ENCODE measurements around the gene IGF2R.
"Not testable (repeated sequence)": the region's sequence is repeated elsewhere in the genome, so short reads cannot be mapped to it uniquely, and the experiment has no call there.

IGF2R gene

DNA sequence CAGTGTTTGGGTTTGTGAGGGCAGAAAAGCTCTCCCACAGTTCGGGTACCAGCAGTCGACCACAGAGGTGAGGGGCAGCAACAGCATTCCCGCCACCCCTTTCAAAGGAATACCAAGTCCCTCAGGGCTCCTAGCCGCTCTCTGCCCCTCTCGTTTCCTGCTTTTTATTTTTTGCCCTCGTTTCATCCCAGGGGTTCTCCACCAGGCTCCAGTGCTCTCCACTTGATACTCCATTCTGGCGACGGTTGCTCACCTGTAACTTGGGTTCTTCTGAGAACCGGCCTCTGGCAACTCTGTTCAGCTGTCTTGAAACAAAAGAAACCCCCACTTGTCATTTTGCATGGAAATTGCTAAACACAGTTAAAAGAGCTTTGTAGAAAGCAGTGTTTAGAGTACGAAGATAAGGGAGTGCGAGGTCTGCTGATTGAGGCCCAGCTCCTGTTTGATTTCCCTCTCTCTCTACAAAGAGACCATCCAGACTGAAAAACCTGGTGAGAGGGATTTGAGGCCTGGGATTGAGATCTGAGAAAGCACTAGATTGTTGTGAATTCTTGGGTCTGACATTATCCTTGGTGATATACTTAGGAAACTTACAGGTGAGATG is 28.7 kb downstream of the IGF2R start:
- no peak for DNase-seq

DNA sequence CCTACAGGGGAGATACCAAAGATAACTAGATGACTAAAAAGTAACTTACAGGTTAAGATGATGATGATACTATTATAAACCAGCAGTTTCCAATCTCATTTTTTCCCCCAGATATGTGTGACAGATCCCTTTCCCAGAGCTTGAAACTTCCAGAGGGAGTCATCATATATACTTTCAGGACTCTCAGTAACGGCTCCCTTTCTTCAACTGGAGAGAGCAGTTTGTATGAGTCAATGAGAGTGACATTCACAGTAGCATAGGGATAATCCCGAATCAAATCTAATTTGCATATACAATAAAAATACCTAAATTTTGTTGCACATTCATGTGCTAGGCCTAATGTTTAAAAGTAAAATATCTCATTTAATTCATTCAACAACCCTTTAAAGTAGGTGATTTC is 29.7 kb downstream of the IGF2R start:
- DNase-seq, result no peak

DNA sequence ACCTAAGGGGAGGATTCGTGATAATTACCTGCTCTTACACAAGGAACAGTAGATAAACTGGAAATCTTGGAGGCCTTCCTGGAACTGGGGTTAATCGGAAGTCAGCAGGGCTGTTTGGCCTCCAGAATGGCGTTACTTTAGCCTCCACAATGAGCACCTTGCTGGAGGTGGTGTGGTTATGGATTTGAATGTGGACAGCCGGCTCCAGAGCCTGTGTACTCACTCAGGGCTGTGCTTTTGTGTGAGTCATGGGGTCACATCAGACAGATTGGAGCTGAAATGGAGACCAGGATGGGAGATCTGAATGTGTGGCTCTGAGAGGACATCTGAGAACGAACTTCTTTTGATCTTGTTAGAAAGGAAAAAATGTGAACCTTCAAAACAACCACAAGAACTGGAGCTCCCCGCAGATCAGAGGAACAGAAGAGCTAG is 30.4 kb downstream of the IGF2R start:
- no peak for DNase-seq

DNA sequence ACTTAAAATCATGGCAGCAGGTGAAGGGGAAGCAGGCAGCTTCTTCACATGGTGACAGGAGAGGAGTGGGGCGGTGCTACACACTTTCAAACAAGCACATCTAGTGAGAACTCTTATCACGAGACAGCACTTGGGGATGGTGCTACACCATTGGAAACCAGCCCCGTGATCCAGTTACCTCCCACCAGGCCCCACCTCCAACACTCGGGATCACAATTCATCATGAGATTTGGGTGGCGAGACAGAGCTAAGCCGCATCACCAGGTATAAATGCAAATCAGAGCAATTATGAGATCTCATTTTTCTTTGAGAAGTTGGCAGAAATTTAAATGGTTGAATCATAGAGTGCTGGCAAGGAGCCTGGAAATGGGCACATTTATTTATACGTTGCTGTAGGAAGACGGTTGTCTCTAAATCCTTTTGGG is 31.4 kb downstream of the IGF2R start:
- DNase-seq, result no peak

DNA sequence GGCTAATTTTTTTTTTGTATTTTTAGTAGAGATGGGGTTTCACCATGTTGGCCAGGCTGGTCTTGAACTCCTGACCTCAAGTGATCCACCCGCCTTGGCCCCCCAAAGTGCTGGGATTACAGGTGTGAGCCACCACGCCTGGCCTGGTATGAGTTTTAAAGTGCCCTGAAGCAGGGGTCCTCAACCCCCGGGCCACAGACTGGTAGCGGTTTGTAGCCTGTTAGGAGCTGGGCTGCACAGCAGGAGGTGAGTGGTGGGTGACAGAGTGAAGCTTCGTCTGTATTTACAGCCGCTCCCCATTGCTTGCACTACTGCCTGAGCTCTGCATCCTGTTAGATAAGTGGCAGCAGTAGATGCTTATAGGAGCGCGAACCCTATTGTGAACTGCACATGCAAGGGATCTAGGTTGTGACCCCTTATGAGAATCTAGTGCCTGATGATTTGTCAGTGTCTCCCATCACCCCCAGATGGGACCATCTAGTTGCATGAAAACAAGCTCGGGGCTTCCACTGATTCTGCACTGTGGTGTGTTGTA is 32.1 kb downstream of the IGF2R start:
- not testable (repeated sequence) for DNase-seq

DNA sequence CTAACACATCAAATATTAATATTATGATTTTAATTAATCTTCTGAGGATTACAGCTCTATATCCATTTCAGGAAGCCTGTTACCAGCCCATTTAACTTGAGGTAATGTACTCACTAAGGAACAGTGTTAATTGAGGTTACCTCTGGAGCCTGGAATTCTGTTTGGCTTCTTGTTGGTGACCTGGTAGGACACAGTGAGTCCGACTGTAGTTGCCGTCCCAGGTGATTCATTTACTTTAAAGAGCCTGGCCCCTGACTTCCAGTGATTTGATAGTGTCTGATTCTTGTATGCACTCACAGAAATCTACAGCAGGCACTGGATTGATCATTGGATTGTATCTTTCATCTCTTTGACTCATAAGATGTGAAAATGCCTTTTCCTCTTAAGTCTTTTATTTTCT is 34.0 kb downstream of the IGF2R start:
- no peak for DNase-seq

DNA sequence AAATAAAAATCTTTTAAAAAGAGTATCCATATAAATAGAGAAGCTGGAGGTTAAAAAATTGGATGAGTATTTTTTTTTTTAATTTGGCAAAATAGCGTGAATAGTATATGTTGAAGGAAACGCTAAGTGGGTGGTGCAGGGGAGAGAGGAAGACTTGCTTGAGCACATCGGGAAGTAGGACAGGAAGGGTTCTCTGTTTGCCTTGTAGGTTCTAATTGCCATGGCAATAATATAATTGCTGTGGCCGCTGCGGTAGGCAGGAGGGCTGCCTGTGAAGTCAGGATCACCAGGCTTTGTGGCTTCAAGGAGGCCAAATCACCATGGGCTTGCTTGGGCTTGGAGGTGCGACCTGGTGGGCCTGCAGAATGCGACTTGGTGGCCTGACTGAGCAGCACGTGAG is 35.1 kb downstream of the IGF2R start:
- no peak for DNase-seq

DNA sequence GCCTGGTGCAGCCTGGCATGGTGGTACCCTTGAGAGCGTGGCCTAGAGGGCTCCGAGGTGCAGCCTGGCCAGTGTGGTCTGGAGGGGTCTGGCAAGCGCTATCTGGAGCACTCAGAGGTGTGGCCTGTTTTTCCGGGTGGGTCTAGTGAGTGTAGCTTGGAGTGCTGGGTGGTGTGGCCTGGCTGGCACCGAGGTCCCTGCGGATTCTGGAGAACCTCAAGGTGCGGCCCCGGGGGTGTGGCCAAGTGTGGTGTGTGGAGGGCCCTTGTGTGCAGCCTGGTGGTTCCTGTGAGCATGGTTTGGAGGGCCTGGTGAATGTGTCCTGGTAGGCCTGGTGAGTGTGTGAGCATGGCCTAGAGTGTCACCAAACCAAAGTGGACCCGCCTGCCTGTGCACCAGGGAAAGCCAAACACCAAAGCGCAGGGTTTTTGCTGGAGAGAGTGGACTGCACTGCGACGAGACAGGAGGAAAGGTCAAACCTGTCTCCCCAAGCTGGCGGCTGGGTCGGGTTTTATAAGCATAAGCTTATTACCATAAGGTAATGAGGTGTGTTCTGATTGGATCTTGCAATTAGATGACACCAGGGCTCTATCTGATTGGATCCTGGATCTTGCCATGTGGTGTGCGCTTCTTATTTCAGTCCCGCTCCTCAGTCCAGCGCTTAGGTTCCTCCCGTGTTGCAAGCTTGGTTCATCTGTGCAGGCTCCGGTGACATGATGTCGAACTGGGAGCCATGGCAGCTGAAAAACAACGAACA is 35.7 kb downstream of the IGF2R start:
- DNase-seq, result no peak

DNA sequence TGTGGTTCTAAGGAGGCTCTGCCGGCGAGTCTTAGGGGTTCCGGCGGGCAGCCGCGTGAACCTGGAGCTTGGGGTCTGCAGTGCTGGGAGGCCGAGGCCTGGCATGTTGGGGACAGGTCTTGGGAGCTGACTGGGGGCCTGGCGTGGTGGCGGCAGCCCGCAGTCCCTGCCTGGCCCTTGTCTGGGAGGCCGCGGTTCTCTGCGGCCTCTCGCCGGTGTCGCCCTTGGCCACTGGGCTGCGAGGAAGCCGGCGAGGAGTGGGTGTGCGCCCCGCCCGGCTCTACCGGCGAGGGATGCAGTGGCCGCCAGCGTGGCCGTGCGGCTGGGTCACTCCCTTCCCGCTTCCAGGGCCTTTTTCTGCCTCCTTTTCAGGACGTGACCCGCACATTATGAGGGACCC is 36.3 kb downstream of the IGF2R start:
- no peak for DNase-seq

DNA sequence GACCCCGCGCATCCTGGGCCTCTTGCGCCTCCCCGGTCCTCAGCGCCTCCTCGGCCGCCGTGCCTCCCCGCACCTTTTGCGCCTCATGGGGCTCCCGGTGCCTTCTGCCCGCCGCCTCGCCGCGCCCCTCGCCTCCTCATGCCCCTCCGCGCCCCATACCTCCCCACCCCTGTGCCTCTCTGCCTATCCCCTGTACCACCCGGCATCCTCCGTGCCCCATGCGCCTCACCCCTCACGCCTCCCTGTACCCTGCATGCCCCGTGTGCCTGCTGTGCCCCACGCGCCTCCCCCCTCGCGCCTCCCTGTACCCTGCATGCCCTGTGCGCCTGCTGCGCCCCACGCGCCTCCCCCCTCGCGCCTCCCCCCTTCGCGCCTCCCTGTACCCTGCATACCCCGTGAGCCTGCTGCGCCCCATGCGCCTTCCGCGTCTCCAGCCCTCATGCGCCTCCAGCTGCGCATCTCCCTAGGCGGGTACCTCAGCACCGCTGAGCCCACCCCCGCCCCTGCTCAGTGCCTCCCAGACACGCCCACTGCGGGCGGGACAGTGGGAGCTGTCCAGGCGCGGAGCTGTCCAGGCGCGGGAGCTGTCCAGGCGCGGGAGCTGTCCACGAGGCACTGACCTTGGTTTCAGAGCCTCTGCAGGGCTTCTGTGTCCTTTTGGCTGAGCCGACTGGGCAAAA is 37.1 kb downstream of the IGF2R start:
- no peak for DNase-seq

DNA sequence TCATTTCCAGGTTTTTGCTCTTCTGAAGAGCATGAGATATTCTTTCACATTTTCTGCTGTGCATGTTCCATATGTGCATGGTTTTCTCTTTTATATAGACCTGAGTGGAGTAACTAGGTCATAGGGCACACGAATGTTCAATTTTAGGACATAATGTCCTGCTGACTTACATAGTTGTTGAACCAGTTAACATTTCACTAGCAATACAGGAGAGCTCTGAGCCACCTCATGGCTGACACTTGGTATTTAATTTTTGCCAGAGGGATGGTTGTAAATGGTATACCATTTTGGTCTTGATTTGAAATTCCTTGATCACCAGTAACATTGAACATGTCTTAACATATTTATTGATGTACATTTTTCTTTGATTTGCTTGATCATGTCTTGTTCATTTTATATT is 38.3 kb downstream of the IGF2R start:
- no peak for DNase-seq

DNA sequence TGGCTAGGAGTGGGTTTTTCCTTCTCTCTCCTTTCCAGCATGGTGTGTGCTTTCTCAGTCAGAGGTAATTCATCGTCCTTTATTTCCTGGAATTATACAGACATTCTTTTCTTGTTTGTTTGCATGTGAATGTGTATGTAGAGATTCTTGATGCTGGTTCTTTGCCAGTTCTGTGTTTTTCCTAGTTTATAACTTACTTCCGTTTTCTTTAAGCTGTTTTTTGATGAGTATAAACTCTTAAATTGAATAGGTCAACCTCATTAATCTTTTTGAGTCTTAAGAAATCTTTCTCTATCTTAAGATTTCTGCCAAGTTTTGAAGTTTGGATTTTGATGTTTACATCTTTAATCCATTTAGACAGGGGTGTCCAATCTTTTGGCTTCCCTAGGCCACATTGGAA is 38.7 kb downstream of the IGF2R start:
- DNase-seq, result no peak

DNA sequence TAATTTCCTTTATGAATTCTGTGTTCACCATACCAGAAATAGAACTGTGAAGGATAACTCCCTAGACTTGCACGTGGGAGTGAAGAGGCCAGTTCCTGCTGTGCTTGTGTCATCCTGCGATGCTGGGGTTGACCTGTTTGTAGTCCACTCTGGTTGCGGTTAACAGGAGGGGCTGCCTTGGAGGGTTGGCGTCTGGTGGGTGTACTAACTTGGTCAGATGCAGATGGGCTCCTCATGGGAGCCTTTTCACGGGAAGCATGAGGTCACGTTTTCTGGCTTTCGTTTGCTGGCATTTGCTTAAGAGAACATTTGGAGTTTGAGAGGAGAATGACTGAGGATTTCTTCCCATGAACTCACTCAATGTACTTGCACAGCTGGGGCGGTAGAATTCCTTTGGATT is 41.2 kb downstream of the IGF2R start:
- DNase-seq, result no peak

DNA sequence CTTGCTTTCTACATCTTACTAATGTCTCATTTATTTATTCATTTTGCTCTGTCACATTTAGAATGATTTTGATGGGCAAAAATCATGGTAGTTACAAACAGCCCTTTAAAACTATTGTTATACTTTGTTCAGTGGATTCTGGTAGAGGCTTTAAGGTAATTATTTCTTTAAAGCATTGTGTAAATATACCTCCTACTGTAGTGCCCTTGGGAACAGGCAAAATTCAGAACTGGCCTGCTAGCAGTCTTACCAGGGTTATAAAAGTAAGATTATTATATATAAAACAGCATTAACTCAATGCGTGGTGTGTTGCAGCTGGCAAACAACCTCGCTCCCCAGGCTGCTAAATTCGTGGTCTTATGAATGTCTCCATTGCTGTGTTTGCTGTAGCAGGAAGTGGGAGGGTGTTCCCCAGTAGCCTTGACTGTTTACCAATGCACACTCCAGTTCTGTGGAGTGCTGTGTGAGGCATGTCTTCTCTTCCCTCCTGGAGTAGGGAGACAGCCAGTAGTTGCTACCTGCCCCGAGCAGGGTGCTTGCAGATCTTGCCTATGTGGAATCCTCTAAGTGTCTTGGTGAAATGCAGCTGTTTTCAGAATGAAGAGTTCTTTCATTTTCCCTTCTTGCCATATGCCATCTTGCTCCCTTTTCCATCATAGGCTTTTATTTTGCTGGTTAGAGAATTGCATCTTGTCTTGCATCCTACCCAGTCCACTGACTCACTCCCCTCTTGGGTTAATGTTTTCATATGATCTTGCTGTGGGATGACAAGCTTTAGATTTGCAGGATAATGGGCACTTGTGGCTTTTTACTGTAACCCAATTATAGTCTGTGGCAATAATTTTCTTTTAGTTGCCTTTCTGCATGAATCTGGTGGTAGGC is 45.3 kb downstream of the IGF2R start:
- DNase-seq, result no peak

DNA sequence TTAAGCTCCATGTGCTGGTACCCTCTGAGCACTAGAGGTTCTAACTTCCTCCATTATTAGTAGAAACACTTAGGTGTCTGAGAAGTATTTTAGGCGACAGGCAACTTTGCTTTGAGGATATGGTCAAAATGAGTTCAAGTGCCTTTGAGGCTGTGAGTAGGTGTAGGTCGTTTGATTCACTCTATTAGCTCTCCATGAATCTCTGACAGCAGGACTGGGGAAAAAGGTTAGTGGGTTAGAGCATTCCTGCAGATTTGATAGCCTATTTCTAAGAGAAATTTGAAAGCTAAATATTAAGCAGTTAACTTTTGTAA is 45.9 kb downstream of the IGF2R start:
- DNase-seq, result no peak

DNA sequence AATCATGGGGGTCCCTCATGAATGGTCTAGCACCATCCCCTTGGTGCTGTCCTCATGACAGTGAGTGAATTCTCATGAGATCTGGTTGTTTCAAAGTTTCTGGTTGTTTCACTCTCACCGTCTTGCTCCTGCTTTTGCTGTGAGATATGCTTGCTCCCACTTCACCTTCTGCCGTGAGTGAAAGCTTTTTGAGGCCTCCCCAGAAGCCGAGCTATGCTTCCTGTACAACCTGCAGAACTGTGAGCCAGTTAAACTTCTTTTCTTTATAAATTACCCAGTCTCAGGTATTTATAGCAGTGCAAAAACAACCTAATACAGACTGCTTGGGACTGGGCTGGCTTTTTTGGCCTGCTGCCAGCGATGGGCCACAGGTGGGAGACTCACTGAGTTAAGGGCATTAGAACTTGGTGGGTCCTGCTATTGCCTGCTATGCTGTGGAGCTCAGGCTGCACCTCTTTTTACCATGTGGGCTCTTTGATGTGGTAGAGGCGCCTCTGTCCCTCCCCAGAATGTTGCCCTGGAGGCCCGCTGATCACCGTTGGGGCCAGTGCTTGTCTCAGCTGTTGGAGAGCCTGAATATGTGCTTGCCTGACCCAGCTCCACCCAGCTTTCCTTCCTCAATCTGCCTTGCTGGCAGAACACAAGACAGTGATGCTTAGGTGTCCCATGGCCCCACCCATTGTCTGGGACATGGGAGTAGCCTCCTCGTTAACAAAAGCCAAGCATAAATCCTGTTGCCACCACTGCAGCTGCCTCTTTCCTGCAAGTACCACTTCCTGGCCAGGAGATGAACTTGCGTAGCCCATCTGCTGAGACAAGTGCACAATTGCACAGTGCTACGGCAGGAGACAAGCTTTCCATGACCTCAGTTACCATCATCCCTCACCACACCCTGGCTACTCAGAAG is 47.1 kb downstream of the IGF2R start:
- no peak for DNase-seq

DNA sequence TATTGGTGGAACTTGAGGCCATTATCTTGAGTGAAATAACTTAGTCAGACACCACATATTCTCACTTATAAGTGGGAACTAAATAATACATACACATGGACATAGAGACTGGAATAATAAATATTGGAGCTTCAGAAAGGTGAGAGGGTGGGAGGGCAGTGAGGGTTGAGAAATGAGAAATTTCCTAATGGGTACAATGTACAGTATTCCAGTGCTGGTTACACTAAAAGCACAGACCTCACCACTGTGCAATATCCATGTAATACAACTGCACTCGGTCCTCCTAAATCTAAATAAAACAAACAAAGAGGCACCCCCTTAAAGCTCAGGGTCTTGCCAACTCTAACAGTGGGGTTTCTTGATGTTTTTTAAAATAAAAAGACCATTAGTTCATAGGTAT is 53.2 kb downstream of the IGF2R start:
- DNase-seq, result no peak

DNA sequence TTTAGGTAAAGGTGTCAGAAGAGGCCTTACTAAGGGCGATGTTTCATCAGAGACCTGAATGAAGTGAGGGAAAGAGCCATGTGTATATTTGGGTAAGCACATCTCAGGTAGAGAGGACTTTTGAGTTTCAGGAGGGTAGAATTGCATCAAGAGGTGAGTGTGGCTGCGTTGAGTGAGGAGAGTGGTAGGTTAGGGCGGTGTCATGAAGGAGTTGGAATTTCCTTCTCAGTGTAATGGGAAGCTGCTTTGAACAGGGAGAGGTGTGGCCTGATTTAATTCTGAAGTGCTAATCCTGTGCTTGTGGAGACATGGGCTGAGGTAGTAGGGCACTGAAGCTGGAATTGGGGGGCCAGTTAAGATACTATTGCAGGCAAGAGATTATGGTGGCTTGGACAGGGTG is 53.9 kb downstream of the IGF2R start:
- no peak for DNase-seq

DNA sequence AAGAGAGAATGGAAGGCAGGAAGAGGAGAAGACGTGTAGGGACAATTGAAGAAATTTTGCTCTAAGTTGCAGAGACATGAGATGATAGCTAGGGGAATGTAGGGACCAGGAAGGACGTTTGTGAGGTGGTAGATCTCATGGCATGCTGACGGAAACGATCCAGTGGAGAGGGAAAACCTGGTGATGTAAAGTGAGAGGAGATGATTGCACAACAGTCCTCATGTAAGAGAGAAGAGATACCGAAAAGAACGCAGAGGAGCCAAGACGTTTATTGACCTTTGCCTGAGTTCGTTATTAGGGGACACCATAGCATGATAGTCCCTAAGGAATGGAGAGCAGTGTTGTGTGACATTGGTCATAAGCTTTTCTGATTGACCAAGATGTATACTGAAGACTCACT is 55.3 kb downstream of the IGF2R start:
- no peak for DNase-seq

DNA sequence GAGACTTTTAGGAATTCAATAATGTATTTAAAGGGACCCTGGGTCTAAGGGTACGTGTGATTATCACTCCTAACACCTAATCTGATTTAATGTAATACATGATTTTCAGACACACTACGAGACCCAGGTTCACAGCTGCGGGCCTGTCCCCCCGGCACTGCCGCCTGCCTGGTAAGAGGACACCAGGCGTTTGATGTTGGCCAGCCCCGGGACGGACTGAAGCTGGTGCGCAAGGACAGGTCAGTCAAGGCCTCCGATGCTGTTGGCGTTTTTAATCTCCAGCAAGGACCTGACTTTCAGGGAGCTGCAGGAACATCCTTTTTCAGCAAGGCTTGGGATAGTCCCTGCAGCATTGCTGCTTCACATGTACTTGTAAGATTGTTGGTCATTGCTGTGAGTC is 58.2 kb downstream of the IGF2R start:
- no peak for DNase-seq

DNA sequence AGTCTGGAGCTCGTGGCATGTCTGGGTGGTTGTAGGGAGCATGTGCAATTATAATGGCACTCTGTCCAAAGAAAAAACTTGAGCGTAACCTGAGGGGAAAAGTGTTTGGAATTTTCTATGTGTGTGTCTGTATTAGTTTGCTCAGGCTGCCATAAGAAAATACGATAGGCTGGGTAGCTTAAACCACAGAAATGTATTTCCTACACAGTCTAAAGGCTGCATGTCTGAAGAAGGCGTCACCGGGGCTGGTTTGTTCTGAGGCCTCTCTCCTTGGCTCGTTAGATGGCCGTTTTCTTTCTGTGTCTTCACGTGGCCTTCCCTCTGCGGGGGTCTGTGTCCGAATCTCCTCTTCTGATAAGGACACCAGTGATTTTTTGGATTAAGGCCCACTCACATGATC is 59.0 kb downstream of the IGF2R start:
- DNase-seq, result no peak

Measured in GOT3 (cell line).